Left renal cortex interstitium (tissue), 4 donors: Measurements from ENCODE around the gene HOXA7. TPM values are rescaled to one million over a fixed set of nuclear protein-coding genes. Genes with fewer than 3 reads are reported as not detected.

Experiments
- DNase-seq, 4 donors: peaks; one replicate each; pipeline ENCODE4 v3.0.0-alpha.2; 2013; ENCODE audit warnings: low read depth in 4 of 4, low spot score in 2 of 4, missing footprints in 1 of 4
- polyA plus RNA-seq, 4 donors: library from polyadenylated mRNA; unstranded; fragments of 120-200 nt; gene quantifications; one replicate each; pipeline ENCODE4 v1.2.1, GENCODE V29; 2013; ENCODE audit not compliant: insufficient read length in 4 of 4

Gene HOXA7
- polyA plus RNA-seq, 4 donors = 27.0 to 38.1 (median 31.3) TPM

GRCh38 chr7:27111042-27111750, 45.3 kb downstream of the HOXA7 start:
- DNase-seq = no peak

- DNase-seq = no peak
Observed at GRCh38 chr7:27110186-27111031, 46.1 kb downstream of the HOXA7 start.

GRCh38 chr7:27109466-27110185, 46.8 kb downstream of the HOXA7 start:
- no peak for DNase-seq

- no peak for DNase-seq
Observed at GRCh38 chr7:27108390-27109127, 47.9 kb downstream of the HOXA7 start.

- no peak for DNase-seq
Observed at GRCh38 chr7:27107391-27108381, 48.8 kb downstream of the HOXA7 start.

- no peak for DNase-seq
Observed at GRCh38 chr7:27106901-27107240, 49.6 kb downstream of the HOXA7 start.

- DNase-seq = peak in 1 of 4 donors; percentile 53
Observed at GRCh38 chr7:27106181-27106900, 50.1 kb downstream of the HOXA7 start.

GRCh38 chr7:27105301-27106031, 51.0 kb downstream of the HOXA7 start:
- peak in 1 of 4 donors; percentile 40 for DNase-seq

- DNase-seq = peak in 1 of 4 donors; percentile 72
Observed at GRCh38 chr7:27104341-27105058, 52.0 kb downstream of the HOXA7 start.

Other genes with a start within 250 kb of the HOXA7 start
- gene HOXA1, start 60.7 kb downstream of the HOXA7 start, polyA plus RNA-seq = 1 to 10 TPM; 1.9 to 2.8 (median 2.6) TPM
- gene HOXA2, start 54.0 kb downstream of the HOXA7 start, polyA plus RNA-seq = 10 to 100 TPM in 2 of 4 donors, 1 to 10 TPM in 2; 6.5 to 13.6 (median 10.5) TPM
- 10 to 100 TPM; 18.9 to 25.5 (median 22.2) TPM for gene HOXA4, start 25.9 kb downstream of the HOXA7 start, polyA plus RNA-seq
- gene HOXA5, start 13.0 kb downstream of the HOXA7 start, polyA plus RNA-seq = 10 to 100 TPM; 70.8 to 87.5 (median 80.9) TPM
- 10 to 100 TPM; 24.7 to 59.3 (median 38.3) TPM for gene HOXA6, start 8.9 kb downstream of the HOXA7 start, polyA plus RNA-seq
- 10 to 100 TPM; 36.3 to 53.5 (median 51.6) TPM for gene HOXA3, start 4.1 kb downstream of the HOXA7 start, polyA plus RNA-seq
- 100 to 1,000 TPM in 3 of 4 donors, 10 to 100 TPM in 1; 86.6 to 118 (median 107) TPM for gene HOXA9, start 8.9 kb upstream of the HOXA7 start, polyA plus RNA-seq
- gene HOXA10, start 17.6 kb upstream of the HOXA7 start, polyA plus RNA-seq = 100 to 1,000 TPM; 131 to 160 (median 151) TPM
- gene HOXA11, start 28.6 kb upstream of the HOXA7 start, polyA plus RNA-seq = 10 to 100 TPM; 29.6 to 48.7 (median 43.5) TPM
- under 1 TPM in 1 of 4 donors, not detected in 3; 0.21 TPM for gene HOXA13, start 43.4 kb upstream of the HOXA7 start, polyA plus RNA-seq
- gene EVX1, start 86.1 kb upstream of the HOXA7 start, polyA plus RNA-seq = under 1 TPM in 2 of 4 donors, not detected in 2; 0.06 to 0.07 TPM